ENCODE measurements around the gene TRAPPC3.
"Not testable (repeated sequence)": the region's sequence is repeated elsewhere in the genome, so short reads cannot be mapped to it uniquely, and the experiment has no call there.

TRAPPC3 gene

DNA sequence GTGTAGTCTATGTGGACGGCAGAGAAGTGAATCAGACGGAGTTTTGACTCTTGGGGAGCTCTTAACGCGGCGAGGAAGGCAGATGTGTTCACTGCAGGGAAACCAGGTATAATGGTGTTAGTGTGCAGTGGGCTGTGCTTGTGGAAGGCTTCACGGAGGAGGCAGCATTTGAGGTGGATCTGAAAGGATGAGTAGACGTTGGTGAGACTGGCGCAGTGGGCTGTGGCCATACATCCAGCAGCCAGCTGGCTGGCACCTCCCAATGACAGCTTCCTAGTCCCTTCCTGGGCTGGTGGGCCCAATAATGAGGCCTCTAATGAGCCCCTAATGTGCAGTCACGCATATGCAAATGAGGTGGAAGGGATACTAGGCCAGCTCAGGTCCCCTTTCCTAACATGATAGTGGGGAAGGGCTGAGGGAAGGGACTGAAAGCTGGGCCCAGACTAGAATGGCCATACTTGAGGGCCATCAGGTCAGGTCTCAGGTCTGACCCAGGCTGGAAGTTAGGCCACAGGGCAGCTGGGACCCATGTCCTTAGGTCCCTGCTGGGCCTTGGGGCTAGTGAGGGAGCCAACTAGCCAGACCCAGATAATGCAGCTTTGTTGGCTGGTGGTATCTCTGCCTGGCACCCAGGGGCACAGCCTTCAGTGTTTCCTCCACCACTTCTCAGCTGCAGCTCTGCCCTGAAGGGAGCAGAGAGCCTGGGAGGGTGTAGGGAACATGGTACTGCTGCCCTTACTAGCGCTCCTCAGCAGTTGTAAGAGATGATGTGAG lies 10.5 kb upstream of the TRAPPC3 start:
- no peaks in the 10 kb centered on the region for H3K36me3 ChIP-seq (ENCODE audit: control insufficient read depth, insufficient read depth, low read length)
- H2AFZ ChIP-seq: no peak overlapping the region
- H3K9ac ChIP-seq: no peak overlapping the region
- H3K27ac ChIP-seq: peak overlapping the region; percentile 73
- TF ChIP-seq CTCF (IDR thresholded peaks at IDR 0.05): no peak
- peaks cover 21% of the 10 kb centered on the region for H3K79me2 ChIP-seq
- no peak overlapping the region for H3K4me3 ChIP-seq (ENCODE audit: low read depth, low read length)
- H3K4me1 ChIP-seq: peaks cover 7% of the 10 kb centered on the region
- H3K9me3 ChIP-seq (ENCODE audit: control insufficient read depth, low read length): no peaks in the 10 kb centered on the region
- H3K4me2 ChIP-seq (ENCODE audit: low read length): no peak overlapping the region
- no peaks in the 10 kb centered on the region for H3K27me3 ChIP-seq (ENCODE audit: control insufficient read depth, insufficient read depth, low read length)

- H3K36me3 ChIP-seq (ENCODE audit: control insufficient read depth, insufficient read depth, low read length); H3K9ac ChIP-seq; H3K27me3 ChIP-seq (ENCODE audit: control insufficient read depth, insufficient read depth, low read length); H2AFZ ChIP-seq; H3K4me2 ChIP-seq (ENCODE audit: low read length); H3K27ac ChIP-seq; H3K4me3 ChIP-seq (ENCODE audit: low read depth, low read length); H3K9me3 ChIP-seq (ENCODE audit: control insufficient read depth, low read length); H3K4me1 ChIP-seq: not testable (repeated sequence)
- H3K79me2 ChIP-seq: peaks cover 17% of the 10 kb centered on the region
These were observed 9.6 kb upstream of the TRAPPC3 start for GRCh38 chr1:36158827-36159252.

- peak overlapping the region; percentile 60 for H3K4me2 ChIP-seq (ENCODE audit: low read length)
- H3K4me3 ChIP-seq (ENCODE audit: low read depth, low read length): peak overlapping the region; percentile 78
- H3K9me3 ChIP-seq (ENCODE audit: control insufficient read depth, low read length): no peaks in the 10 kb centered on the region
- peak overlapping the region; percentile 69 for H3K27ac ChIP-seq
- no peaks in the 10 kb centered on the region for H3K27me3 ChIP-seq (ENCODE audit: control insufficient read depth, insufficient read depth, low read length)
- no peak for TF ChIP-seq CTCF (IDR thresholded peaks at IDR 0.05)
- H3K36me3 ChIP-seq (ENCODE audit: control insufficient read depth, insufficient read depth, low read length): no peaks in the 10 kb centered on the region
- no peak overlapping the region for H3K9ac ChIP-seq
- H2AFZ ChIP-seq: no peak overlapping the region
- peaks cover 7% of the 10 kb centered on the region for H3K4me1 ChIP-seq
- peaks cover 17% of the 10 kb centered on the region for H3K79me2 ChIP-seq
These were observed 8.9 kb upstream of the TRAPPC3 start for GRCh38 chr1:36157973-36158826.

GRCh38 chr1:36157115-36157903 lies 8.0 kb upstream of the TRAPPC3 start:
- H3K79me2 ChIP-seq: peaks cover 17% of the 10 kb centered on the region
- H3K4me2 ChIP-seq (ENCODE audit: low read length): peak overlapping the region; percentile 60
- peak overlapping the region; percentile 69 for H3K27ac ChIP-seq
- peak overlapping the region; percentile 78 for H3K4me3 ChIP-seq (ENCODE audit: low read depth, low read length)
- H3K4me1 ChIP-seq: peaks cover 7% of the 10 kb centered on the region
- H3K9me3 ChIP-seq (ENCODE audit: control insufficient read depth, low read length): no peaks in the 10 kb centered on the region
- no peak for TF ChIP-seq CTCF (IDR thresholded peaks at IDR 0.05)
- no peaks in the 10 kb centered on the region for H3K36me3 ChIP-seq (ENCODE audit: control insufficient read depth, insufficient read depth, low read length)
- H2AFZ ChIP-seq: peak overlapping the region; percentile 34
- H3K27me3 ChIP-seq (ENCODE audit: control insufficient read depth, insufficient read depth, low read length): no peaks in the 10 kb centered on the region
- H3K9ac ChIP-seq: no peak overlapping the region
